Measurements from ENCODE around the gene VSTM2B. TPM values are rescaled to one million over a fixed set of nuclear protein-coding genes. Genes with fewer than 3 reads are reported as not detected.

Gene VSTM2B
- total and polyA plus RNA-seq, 11 donors: not detected

DNA sequence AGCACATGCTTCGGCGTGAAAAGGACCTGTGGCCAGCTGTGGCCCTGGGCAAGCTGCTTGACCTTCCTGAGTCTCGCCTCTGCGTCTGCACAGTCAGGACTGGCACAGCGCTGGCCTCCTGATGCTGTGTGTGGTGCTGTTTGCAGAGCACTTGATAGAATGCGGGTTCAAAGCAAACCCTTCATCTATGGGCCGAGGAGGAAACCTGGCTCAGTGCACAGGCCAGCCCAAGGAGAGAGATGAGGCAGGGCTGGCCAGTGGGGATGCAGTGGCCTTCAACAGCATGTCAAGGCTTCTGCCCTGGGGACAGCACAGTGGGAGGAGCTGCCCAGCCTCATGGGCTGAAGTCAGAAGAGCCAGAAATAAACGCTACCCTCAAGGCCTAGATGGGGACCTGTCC, 21.3 kb upstream of the VSTM2B start:
- intact Hi-C loops (cut with DNase I): no loop called here
- ATAC-seq: no peak
- WGBS, 4 donors: 73 to 78% (median 75%) methylated on average over 8 of the region's 8 CpGs
- Histone ChIP-seq H3K4me1 (no peaks in the 10 kb centered on the region), H3K4me3 (no peak overlapping the region), H3K27ac (no peak overlapping the region), H3K27me3 (peaks cover 0 to 15% (median 0%) of the 10 kb centered on the region in 9 donors), H3K36me3 (no peaks in the 10 kb centered on the region), H3K9me3 (no peaks in the 10 kb centered on the region)
- DNase-seq: no peak
- no peak for TF ChIP-seq POLR2A (IDR thresholded peaks at IDR 0.05)
- TF ChIP-seq, protein P1, sequence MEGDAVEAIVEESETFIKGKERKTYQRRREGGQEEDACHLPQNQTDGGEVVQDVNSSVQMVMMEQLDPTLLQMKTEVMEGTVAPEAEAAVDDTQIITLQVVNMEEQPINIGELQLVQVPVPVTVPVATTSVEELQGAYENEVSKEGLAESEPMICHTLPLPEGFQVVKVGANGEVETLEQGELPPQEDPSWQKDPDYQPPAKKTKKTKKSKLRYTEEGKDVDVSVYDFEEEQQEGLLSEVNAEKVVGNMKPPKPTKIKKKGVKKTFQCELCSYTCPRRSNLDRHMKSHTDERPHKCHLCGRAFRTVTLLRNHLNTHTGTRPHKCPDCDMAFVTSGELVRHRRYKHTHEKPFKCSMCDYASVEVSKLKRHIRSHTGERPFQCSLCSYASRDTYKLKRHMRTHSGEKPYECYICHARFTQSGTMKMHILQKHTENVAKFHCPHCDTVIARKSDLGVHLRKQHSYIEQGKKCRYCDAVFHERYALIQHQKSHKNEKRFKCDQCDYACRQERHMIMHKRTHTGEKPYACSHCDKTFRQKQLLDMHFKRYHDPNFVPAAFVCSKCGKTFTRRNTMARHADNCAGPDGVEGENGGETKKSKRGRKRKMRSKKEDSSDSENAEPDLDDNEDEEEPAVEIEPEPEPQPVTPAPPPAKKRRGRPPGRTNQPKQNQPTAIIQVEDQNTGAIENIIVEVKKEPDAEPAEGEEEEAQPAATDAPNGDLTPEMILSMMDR (IDR thresholded peaks at IDR 0.05): no peak

DNA sequence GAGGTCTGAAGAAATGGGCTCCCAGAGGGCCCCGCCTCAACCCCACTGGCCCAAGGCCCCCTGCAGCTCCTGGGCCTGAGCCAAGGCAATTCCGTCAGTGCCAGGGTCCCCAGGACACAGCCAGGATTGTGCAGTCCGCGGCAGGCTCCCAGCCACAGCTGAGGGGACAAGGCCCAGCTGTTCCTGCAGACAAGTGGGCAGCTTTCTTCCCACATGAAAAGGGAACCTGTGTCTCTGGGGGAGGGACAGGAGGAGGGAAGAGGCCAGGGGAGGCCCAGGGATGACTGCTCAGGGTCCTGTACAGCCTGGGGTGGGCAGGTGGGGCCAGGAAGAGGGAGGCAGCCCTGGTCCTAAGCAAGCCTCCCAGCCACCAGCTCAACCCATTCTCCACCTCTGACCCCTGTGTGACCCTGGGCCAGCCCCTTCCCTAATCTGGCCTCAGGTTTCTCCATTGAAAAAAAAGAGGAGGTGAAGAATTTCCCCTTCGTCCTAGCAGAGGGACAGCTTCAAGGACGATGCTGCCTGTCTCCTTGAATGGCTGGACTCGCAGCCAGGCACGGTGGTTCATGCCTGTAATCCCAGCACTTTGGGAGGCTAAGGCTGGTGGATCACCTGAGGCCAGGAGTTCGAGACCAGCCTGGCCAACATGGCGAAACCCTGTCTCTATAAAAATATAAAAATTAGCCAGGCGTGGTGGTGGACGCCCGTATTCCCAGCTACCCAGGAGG, 20.5 kb upstream of the VSTM2B start:
- Histone ChIP-seq H3K9me3 (no peaks in the 10 kb centered on the region), H3K27ac (no peak overlapping the region), H3K36me3 (no peaks in the 10 kb centered on the region), H3K4me1 (no peaks in the 10 kb centered on the region), H3K27me3 (peaks cover 0 to 19% (median 0%) of the 10 kb centered on the region in 9 donors), H3K4me3 (no peak overlapping the region)
- intact Hi-C loops (cut with DNase I): no loop called here
- no peak for ATAC-seq
- no peak for TF ChIP-seq POLR2A (IDR thresholded peaks at IDR 0.05)
- TF ChIP-seq, protein P1 (IDR thresholded peaks at IDR 0.05): no peak
- WGBS, 4 donors: 68 to 80% (median 71%) methylated on average over 9 to 13 of the region's 13 CpGs
- DNase-seq: no peak

DNA sequence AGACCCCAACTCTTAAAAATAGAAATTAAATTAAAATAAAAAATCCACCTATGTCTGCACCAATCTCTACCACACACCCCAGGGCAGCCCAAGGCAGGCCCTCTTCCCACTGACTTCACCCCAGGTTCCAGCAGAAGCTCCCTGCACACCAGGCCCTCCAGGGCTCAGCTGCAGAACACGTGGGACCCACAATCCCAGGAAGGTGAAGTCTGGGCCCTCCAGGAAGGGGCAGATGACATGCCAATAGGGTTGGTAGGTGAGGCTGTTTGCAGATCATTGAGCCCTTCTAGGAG, 19.2 kb upstream of the VSTM2B start:
- H3K36me3 ChIP-seq: no peaks in the 10 kb centered on the region
- peaks cover 0 to 28% (median 4%) of the 10 kb centered on the region in 9 donors for H3K27me3 ChIP-seq
- H3K27ac ChIP-seq: no peak overlapping the region
- no peak overlapping the region for H3K4me3 ChIP-seq
- no peaks in the 10 kb centered on the region for H3K4me1 ChIP-seq
- TF ChIP-seq, protein P1 (IDR thresholded peaks at IDR 0.05): no peak
- no peak for TF ChIP-seq POLR2A (IDR thresholded peaks at IDR 0.05)
- WGBS, 4 donors: 67 to 80% (median 71%) methylated on average over 1 of the region's 1 CpG
- no peaks in the 10 kb centered on the region for H3K9me3 ChIP-seq
- intact Hi-C loops (cut with DNase I): no loop called here
- DNase-seq (no peak), ATAC-seq (no peak)

DNA sequence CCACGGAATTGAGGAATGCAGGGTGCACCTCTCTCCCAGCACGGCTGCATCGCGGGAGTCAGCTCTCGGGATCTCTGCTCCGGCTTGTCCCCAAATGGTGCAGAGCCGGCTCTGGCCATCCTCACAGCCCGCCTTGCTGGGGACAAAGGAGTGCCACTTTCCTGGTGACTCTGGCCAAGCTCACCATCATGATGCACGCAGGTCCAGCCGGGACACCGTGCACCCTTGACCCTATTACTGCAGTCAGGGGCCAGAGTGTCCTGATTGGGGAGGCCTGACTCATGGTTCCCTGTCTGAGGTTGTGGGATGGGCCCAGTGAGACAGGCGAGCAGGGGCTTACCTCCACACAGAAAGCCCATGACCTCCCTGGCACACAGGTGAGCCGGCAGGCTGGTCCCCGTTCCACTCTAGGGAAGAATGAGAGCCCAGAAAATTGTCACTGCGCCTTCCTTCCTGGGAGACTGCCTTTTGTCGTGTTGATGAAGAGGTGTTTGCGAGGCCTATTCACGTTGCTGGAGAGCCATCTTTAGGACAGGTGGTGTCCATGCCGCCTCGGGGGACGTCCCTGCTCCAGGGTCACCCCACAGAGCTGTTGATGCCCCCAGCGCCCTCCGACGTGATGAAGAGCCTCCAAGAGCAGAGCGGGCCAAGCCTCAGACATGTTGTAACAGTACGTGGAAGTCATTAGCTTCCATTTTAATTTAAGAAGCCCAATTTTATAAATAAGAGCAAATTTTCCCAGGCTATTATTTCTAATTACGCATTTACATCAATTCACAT, 18.5 kb upstream of the VSTM2B start:
- WGBS, 4 donors: 79 to 82% (median 80%) methylated on average over 22 to 27 of the region's 27 CpGs
- TF ChIP-seq, protein P1 (IDR thresholded peaks at IDR 0.05): no peak
- TF ChIP-seq POLR2A (IDR thresholded peaks at IDR 0.05): no peak
- Histone ChIP-seq H3K9me3 (no peaks in the 10 kb centered on the region), H3K27me3 (peaks cover 0 to 28% (median 4%) of the 10 kb centered on the region in 9 donors), H3K4me1 (no peaks in the 10 kb centered on the region), H3K27ac (no peak overlapping the region), H3K4me3 (no peak overlapping the region), H3K36me3 (no peaks in the 10 kb centered on the region)
- ATAC-seq (no peak), DNase-seq (peak in 1 of 5 donors; percentile 20)
- intact Hi-C loops (cut with DNase I): no loop called here

Data from heart left ventricle (tissue), 16 donors.